ENCODE data around the gene MPRIP.

Gene MPRIP

DNA sequence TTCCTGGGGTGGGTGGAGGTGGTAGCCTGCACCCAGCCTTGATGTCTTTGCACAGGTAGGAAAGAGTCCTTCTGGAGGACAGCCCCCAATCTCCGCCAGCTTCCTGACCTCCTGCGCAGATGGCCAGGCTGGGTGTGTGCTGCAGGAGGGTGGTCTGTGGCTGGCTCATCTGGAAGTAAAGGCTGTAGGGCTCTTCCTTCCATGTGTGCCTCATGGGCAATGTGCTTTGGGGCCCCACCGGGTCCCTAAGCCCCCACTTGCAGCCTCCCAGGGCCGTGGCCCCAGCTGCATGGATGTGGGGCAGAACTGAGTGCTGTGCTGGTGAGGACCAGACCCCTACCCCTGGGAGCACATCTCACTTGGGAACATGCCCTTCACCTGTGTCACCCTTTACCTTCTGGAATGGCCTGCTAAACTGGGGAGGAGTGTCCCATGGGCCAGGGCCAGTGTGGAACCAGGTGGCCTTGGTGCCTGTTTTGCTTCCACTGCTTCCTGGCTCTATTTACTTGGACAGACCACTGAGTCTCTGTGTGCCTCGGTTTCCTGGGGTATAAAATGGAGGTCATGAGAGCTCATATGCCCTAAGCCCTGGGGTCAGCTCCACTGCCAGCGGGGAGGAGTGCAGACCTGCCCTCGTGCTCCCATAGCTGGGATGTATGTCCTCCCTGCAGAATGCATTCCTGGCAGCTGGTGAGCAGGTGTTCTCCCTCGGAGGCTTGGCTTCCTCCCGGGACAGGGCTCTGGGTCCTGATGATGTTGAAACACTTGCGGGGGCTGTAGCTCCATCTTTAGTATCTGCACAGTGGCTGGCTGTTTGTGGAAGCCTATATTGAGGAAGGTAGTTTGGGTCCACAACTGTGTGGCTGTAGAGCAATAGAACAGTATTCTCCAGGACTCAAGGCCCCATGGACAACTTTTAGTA lies 18.0 kb downstream of the MPRIP start:
- in situ Hi-C loops (cut with HindIII; ENCODE audit: low pct_ligation_motif_present, low pct_unique_long_range_greater_than_20kb, low sequenced_read_pairs) = no loop called here
- DNase-seq = no peak

DNA sequence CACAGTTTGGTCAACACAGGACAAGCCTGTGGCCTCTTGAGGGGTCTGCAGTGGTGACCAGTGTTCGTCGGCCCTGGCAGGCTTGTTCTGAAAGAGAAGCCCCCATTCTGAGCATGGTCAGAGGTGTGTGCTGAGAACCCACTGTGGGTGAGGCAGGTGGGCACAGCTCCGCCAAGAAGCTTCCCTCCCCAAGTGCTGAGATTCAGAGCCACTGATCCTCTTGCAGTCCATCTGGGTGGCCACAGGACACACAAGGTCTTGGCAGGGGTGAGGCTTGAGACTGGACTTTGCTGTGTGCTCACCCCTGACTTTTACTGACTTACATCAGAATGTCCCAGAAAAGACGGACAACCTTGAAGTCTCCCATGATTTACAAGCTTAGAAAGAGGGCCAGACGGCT lies 18.7 kb downstream of the MPRIP start:
- DNase-seq = no peak
- in situ Hi-C loops (cut with HindIII; ENCODE audit: low pct_ligation_motif_present, low pct_unique_long_range_greater_than_20kb, low sequenced_read_pairs) = no loop called here

DNA sequence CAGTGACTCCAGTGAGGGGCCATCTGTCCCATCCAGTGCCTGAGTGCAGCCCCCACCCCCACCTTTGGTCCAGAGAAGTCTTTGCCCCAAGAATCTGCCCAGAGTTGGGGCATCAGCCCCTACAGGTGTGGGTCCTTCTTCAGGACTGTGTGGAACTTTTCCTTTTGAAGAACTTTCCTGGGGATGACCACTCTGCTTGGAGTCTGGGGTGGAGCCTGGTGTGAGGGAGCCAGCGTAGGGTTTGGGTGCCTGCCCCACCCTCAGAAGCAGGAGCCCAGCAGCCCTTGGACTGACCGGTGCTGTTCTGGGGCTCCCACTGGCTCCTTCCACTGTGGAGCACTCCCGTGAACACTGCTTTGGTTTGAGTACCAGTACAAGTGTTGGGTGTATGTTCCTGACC lies 19.3 kb downstream of the MPRIP start:
- DNase-seq = no peak
- in situ Hi-C loops (cut with HindIII; ENCODE audit: low pct_ligation_motif_present, low pct_unique_long_range_greater_than_20kb, low sequenced_read_pairs) = no loop called here

DNA sequence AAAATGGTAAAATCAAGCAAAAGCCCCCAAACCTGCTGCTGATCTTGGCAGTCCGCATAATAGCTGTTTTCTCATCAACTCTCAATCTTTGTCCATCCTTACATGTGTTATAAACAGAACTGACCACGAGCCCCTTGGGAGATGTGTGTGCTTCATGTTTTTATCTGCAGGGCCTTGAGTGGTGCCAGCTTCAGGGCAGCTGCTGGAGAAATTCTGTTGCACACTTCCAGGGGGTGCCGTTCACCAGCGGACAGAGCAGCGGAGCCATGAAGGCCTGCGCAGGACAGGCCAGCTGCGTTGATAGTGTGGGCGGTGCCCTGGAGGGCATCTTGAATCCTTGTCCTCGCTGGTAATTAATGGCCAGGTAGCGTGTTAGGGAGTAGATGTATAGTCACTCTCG lies 20.1 kb downstream of the MPRIP start:
- no peak for DNase-seq

DNA sequence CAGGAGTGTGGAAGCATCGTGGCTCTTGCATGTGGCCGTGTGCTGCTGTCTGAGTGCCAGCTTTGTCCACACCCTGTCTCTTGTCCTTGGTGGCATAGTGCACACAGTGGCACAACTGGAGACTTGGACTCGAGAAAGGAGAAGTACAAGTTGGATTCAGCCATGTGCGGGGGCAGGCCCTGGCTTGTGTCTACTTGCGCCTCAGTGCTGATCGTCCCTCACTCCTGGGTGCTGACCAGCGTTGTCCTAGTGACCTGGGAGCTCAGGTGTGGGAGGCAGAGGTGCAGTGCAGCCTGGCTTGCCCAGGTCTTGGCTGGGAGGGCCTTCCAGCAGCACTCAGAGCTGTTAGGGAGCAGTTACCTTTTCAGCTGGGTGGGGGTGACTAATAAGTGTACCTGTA lies 20.6 kb downstream of the MPRIP start:
- in situ Hi-C loops (cut with HindIII; ENCODE audit: low pct_ligation_motif_present, low pct_unique_long_range_greater_than_20kb, low sequenced_read_pairs) = no loop called here

More for the DNA sequence above, 20.1 kb downstream of the MPRIP start:
- in situ Hi-C loops (cut with HindIII; ENCODE audit: low pct_ligation_motif_present, low pct_unique_long_range_greater_than_20kb, low sequenced_read_pairs) = no loop called here

DNA sequence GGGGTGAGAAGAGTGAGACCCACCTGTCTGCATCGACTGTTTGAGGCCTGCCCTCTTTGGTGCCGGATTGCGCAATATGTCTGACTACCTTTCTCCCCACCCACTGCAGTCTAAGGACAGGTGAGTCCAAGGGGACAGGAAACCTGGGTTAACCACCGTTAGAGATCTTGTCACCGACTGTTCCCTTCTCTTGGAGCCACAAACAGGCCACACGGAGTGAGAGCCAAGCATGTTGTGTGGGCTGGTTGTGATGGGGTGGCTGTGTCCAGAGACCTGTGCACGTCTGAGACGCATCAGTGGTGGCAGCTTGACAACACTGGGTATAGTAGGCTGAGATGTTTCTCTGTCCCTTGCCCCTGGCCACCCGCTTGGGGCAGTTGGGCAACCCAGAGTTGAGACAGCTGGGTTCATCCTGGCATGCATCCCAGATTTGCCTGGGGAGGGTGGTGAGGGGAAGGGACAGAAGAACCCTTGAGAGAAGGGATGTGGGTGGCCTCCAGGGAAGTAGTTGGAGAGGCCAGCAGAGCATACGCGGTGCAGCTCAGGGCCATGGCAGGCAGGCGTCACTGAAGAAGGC lies 21.4 kb downstream of the MPRIP start:
- DNase-seq = peak; percentile 27
- in situ Hi-C loops (cut with HindIII; ENCODE audit: low pct_ligation_motif_present, low pct_unique_long_range_greater_than_20kb, low sequenced_read_pairs) = no loop called here

More for the DNA sequence above, 20.6 kb downstream of the MPRIP start:
- DNase-seq = no peak

DNA sequence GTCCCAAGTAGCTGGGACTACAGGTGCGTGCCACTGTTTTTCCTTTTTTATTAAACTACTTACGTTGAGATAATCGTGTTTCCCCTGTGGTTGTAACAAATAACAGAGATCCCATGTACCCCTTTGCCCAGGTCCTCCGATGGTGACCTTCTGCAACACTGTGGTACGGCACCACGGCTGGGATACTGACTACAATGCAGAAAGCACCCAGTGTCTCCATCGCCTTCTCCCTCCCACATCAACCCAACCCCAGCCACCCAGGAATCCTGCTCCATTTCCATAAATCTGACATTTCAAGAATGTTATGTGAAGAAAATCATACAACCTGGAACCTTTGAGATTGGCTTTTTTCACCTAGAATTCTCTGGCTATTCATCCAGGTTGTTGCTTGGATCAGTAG lies 22.1 kb downstream of the MPRIP start:
- in situ Hi-C loops (cut with HindIII; ENCODE audit: low pct_ligation_motif_present, low pct_unique_long_range_greater_than_20kb, low sequenced_read_pairs) = no loop called here
- DNase-seq = no peak

DNA sequence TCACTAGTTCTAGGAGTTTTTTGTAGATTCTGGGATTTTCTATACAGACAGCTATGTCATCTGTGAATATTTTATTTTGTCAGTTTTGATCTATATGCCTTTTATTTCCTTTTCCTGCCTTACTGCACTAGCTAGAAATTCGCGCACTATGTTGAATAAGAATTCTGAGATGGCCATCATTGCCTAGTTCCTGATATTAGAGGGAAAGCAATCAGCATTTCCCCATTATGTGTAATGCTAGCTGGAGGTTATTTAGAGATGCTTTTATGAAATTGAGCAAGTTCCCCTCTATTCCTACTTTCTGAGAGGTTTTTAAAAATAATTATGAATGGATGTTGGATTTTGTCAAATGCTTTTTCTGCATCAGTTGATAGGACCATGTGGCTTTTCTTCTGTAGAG lies 23.8 kb downstream of the MPRIP start:
- no peak for DNase-seq
- in situ Hi-C loops (cut with HindIII; ENCODE audit: low pct_ligation_motif_present, low pct_unique_long_range_greater_than_20kb, low sequenced_read_pairs) = no loop called here

DNA sequence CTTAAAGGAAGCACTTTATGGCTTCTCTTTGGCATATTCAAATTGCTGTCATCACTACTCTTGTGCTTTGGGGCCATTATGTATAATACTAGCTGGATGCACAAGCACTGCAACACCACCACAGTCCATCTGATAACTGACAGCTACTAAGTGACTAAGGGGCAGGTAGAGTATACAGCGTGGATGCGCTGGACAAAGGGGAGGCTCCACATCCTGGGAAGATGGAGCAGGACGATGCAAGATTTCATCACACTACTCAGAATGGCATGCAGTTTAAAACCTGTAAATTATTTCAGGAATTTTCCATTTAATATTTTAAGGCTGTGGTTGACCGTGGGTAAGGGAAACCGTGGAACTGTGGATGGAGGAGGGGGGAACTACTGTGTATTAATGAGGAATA lies 25.0 kb downstream of the MPRIP start:
- in situ Hi-C loops (cut with HindIII; ENCODE audit: low pct_ligation_motif_present, low pct_unique_long_range_greater_than_20kb, low sequenced_read_pairs) = no loop called here
- peak; percentile 74 for DNase-seq

DNA sequence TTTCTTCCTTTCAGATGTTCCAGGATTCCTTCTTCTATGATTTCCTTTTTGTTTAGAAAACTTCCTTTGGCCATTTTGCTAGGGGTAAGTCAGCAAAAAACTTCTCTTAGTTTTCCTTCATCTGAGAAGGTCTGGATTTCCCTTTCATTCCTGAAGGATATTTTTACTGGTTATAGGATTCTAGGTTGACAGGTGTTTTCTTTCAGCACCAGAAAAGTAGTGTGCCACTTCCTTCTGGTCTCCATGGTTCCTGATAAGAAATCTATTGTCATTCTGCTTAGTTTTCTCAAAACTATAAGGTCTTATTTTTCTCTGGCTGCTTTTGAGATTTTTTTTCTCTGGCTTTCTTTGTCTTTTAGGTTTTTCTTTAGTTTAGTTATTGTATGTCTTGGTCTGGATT lies 27.6 kb downstream of the MPRIP start:
- DNase-seq = no peak
- in situ Hi-C loops (cut with HindIII; ENCODE audit: low pct_ligation_motif_present, low pct_unique_long_range_greater_than_20kb, low sequenced_read_pairs) = no loop called here

DNA sequence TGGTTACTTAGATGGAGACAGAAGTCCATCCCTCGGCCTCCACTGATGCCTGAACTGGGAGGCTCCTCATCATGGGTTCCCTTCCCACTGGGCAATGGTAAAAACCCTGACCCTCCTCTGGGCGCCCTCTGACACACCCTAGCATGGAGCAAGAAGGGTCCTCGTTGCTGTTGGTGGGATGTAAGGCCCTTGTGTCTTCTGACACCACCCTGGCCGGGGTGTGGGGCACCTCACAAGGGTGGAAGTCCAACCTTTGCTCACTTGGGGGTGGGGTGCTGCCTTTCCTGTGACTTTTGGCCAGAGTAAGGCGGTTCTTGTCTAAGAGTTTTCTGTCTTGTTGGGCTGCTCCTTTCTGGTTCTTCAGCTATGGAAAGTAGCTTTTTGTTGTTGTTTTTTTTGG lies 28.7 kb downstream of the MPRIP start:
- in situ Hi-C loops (cut with HindIII; ENCODE audit: low pct_ligation_motif_present, low pct_unique_long_range_greater_than_20kb, low sequenced_read_pairs) = no loop called here
- no peak for DNase-seq

DNA sequence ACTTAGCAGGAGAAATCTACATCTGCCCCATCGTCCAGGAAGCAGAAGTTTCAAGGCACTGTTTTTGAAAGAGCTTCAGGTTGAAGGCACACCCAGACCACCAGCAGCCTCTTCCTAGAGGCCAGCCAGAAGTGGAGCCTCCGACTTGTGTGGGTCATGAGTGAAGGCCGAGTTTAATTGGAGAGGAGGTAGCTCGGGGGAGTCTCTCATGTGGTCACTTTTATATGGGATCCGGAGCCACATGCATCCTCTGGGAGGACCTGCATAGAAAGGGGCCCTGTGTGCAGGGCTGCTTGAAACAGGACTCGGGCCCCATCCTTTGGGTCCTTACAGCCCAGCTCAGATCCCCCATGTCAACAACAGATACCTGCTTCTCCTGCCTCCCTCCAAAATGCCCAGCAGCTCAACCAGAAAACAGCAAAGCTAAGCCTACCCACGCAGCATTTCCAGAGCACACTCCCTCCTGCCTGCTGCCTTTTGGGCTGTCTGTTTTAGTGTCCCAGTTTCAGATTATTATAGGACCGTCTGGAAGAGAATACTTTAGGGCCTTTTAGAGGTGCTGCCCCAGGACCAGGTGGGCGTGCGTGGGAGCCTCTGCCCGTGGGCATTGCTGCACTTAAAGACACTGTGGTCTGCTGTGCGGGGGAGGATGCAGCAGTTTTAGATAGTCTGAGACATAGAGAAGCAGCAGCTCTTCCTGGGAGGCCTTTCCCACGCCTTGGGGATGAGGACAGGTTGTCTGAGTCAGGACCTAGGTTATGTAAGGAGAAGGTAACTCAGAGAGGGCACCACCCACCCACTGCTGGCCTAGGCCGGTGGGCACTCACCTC lies 29.5 kb downstream of the MPRIP start:
- in situ Hi-C loops (cut with HindIII; ENCODE audit: low pct_ligation_motif_present, low pct_unique_long_range_greater_than_20kb, low sequenced_read_pairs) = no loop called here
- no peak for DNase-seq

DNA sequence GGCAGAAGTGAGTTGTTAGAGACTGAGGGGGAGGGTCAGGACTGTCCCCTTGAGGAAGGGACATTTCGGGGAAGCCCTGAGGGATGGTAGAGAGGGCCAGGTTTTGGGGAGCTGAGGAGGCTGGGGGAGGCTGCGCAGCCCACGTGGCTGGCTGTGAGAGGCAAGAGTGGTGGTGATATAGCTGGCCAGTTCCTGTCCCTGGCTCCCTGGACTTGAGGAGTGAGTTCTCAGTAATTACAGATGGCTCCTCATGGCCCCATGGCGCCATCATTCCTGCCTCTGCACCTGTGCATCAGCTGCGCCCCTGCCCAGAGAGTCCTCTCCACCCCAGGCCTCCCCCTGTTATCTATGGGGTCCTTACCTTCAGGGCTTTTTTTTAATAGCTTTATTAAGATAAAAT lies 30.3 kb downstream of the MPRIP start:
- DNase-seq = no peak
- in situ Hi-C loops (cut with HindIII; ENCODE audit: low pct_ligation_motif_present, low pct_unique_long_range_greater_than_20kb, low sequenced_read_pairs) = no loop called here

DNA sequence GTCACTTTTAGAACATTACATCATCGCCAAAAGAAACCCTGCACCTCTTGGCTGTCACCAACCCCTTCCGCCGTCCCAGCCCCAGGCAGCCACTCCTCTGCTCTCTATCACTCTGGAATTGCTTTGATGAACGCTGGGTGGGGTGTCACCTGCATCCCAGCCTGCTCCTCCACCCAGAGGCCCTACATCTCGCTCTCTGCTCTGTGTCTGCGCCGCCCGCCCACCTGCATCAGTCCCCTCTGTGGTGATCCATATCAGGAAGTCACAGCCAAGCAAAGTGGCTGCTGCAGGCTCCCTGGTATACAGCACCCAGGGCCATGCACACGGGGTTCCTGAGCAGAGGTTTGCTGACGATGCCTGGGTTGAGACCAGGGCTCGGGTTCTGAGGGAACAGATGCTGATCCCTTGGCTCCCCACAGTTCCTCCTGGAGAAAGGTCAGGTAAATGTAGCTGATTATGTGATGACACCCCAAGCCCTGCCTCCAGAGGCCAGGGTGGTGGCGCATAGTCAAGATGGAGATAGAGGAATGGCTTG lies 30.8 kb downstream of the MPRIP start:
- DNase-seq = no peak
- in situ Hi-C loops (cut with HindIII; ENCODE audit: low pct_ligation_motif_present, low pct_unique_long_range_greater_than_20kb, low sequenced_read_pairs) = no loop called here

DNA sequence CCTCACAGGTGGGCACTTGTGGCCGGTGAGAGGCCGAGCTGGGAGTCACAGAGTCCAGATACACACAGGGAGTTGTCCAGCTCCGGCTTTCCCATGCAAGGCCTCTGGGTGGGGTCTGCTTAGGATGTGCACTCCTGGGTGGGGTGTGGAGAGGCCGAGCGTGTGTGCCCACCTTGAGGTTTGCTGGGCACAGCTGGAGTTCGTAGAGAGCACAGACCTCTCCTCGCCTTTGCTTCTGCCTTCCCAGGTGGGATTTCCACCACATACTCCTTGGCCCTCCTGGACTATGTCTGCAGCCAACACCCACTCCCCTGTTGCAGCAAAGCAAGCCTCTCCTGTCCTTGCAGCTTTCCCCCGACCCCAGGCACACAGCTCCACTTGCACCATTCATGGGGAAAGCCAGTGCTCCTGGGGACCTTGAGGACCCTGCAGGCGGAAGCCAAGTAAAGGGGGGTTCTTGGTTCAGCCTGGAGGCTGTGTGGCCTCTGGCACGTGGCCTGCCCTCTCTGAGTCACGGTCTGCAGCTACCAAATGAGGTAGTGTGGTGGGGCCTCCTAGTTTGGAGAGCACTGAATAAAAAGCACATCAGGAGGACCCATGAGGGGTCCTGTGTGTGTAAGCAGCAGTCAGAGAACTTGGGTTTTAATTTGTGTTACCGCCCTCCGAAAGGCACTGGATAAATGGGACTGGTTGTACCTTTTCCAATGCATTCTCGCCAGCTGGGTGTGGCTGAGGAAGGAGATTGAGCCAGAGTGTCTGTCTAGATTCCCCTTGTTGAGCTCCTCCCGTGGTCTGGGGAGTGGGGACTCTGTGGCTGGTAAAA lies 31.5 kb downstream of the MPRIP start:
- no peak for DNase-seq
- in situ Hi-C loops (cut with HindIII; ENCODE audit: low pct_ligation_motif_present, low pct_unique_long_range_greater_than_20kb, low sequenced_read_pairs) = no loop called here

DNA sequence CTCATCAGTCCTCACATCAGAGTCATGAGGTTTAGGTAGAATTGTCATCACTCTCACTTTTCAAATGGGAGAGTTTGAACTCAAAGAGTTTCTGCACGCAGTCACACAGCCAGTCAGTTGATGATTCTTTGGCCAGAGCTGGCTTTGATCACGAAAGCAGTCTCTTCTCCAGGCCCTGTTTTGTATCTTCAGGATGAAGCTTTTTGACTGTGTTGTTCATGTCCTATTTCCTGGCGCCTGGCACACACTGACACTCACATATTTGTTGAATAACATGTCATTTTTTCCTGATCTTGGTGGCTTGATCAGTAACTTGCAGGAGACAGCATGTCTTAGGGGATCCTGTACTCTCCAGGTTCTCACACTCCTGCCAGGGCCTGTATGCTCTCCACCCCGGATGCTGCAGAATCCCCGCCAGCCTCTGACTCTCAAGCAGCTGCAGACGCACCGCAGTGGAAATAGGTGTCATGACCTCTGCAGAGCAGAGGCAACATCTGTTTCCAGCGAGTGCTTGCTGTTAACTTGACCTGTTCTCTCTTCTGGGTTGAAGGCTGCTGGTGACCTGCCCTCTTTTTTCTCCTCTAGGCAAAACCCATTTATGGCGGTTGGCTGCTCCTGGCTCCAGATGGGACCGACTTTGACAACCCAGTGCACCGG lies 33.0 kb downstream of the MPRIP start:
- DNase-seq = no peak
- in situ Hi-C loops (cut with HindIII; ENCODE audit: low pct_ligation_motif_present, low pct_unique_long_range_greater_than_20kb, low sequenced_read_pairs) = no loop called here

DNA sequence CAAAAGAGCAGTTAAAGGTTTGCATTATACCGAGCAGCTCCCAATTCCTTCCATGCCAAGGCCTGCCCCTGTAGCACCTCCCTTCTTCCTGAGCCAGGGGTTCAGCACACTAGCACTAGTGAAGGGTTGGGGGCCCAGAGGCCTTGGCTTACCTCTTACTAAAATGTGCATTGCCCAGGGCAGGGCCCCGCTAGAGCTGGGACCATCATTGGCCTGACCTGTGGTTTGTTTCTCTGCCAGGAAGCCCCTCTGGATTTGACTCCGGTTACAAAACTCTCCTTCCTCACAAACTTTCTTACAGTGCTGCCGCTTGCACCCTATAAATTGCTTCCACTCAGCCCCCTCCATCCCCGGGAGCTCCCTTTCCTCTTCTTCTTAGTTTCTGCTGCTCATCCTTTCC lies 33.8 kb downstream of the MPRIP start:
- in situ Hi-C loops (cut with HindIII; ENCODE audit: low pct_ligation_motif_present, low pct_unique_long_range_greater_than_20kb, low sequenced_read_pairs) = no loop called here
- no peak for DNase-seq

DNA sequence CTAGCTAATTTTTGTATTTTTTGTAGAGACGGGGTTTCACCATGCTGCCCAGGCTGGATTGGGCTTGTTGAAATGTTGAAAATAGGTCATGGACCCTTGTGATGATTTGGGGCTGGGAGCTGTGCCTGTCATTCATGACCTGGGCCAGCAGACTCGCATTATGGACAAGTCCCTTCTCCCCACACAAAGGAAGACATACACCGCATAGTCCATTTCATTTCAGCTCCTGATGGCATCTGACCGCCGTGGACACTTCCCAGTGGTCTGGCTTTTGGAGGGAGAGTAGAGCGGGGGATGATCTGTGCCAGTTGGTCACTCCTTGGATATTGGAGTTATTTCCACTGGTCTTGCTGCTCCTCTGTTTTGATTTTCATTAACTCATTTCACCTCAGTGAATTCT lies 34.8 kb downstream of the MPRIP start:
- in situ Hi-C loops (cut with HindIII; ENCODE audit: low pct_ligation_motif_present, low pct_unique_long_range_greater_than_20kb, low sequenced_read_pairs) = no loop called here
- DNase-seq = no peak

All from ACHN (cell line).